Adrenal gland (tissue), 5 donors: ENCODE results near the gene ANKRD42.
A peak's percentile ranks its signal among the peaks of the same experiment; 100 is the strongest.

Experiments used
- POLR2A ChIP-seq, 2 donors: fragments of 450-650 bp; IDR thresholded peaks; one replicate each; pipeline ENCODE4 v1.6.1; 2017; ENCODE audit warnings: antibody characterized with exemption in 2 of 2, mild to moderate bottlenecking in 2 of 2, moderate library complexity in 1 of 2
- TF ChIP-seq, protein P1 (sequence below), 6 experiments: fragments of 450-650 bp in 4 of 6; fragments of 200-600 bp in 2 of 6; sonication (generic) in 1 of 6; IDR thresholded peaks; 1 replicate in 5 of 6; 2 replicates in 1 of 6; pipeline versions ENCODE4 v1.5.1 to v1.8.0; 2016 to 2021; ENCODE audit warnings: antibody characterized with exemption in 6 of 6, mild to moderate bottlenecking in 2 of 6, moderate library complexity in 1 of 6
- donor health status: DM: no; HTN: no; CAD: no.

DNA sequence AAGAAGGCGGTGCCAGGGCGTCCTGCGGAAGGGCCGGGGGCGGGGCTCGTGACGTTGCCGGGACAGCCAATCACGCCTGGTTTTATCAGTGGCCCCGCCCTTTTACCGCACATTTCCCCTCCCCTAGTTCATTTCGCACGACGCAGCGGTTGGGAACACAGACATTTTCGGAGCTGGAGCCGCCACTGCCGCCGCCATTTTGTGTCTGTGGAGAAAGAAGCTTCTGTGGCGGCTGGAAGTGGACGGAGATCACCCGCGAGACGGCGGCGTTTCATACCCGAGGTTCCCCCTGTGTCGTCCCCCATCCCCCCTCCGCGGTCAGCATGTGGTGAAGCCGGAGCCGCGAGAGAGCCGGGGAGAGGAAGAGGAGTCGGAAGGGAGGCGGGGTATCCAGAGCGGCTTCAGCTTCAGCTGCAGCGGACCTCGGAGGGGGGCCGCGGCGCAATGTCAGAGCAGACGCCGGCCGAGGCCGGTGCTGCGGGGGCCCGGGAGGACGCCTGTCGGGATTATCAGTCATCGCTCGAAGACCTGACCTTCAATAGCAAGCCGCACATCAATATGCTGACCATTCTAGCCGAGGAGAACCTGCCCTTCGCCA, 36.4 kb upstream of the ANKRD42 start, which contains the start of gene PCF11:
- TF ChIP-seq, protein P1, sequence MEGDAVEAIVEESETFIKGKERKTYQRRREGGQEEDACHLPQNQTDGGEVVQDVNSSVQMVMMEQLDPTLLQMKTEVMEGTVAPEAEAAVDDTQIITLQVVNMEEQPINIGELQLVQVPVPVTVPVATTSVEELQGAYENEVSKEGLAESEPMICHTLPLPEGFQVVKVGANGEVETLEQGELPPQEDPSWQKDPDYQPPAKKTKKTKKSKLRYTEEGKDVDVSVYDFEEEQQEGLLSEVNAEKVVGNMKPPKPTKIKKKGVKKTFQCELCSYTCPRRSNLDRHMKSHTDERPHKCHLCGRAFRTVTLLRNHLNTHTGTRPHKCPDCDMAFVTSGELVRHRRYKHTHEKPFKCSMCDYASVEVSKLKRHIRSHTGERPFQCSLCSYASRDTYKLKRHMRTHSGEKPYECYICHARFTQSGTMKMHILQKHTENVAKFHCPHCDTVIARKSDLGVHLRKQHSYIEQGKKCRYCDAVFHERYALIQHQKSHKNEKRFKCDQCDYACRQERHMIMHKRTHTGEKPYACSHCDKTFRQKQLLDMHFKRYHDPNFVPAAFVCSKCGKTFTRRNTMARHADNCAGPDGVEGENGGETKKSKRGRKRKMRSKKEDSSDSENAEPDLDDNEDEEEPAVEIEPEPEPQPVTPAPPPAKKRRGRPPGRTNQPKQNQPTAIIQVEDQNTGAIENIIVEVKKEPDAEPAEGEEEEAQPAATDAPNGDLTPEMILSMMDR (IDR thresholded peaks at IDR 0.05) = no peak
- peak; percentile 99 to 100 for TF ChIP-seq POLR2A (IDR thresholded peaks at IDR 0.05)
